HepG2 (cell line): Measurements from ENCODE around the gene TTC6. TPM values are rescaled to one million over a fixed set of nuclear protein-coding genes. Genes with fewer than 3 reads are reported as not detected.

ENCODE experiments used
- ARID5B ChIP-seq: IDR thresholded peaks from 2 replicates; pipeline ENCODE4 v1.4.0; 2020; ENCODE audit warnings: mild to moderate bottlenecking, missing genetic modification reagents
- CHD4 ChIP-seq: fragments of 200-600 bp; sonication (generic); IDR thresholded peaks from 2 replicates; pipeline ENCODE4 v1.7.0; 2017; ENCODE audit warnings: mild to moderate bottlenecking, low read length, borderline replicate concordance
- CREB3 ChIP-seq: sonication (generic); formaldehyde crosslinking; IDR thresholded peaks from 2 replicates; pipeline ENCODE4 v1.5.0; 2020; ENCODE audit warnings: missing genetic modification reagents
- DMAP1 ChIP-seq: IDR thresholded peaks from 2 replicates; pipeline ENCODE4 v1.6.1; 2016
- GATAD2A ChIP-seq: IDR thresholded peaks from 2 replicates; pipeline ENCODE4 v1.6.1; 2016
- JDP2 ChIP-seq: sonication (generic); formaldehyde crosslinking; IDR thresholded peaks from 2 replicates; pipeline ENCODE4 v1.8.1; 2022; ENCODE audit warnings: missing genetic modification reagents, borderline replicate concordance
- RBM39 ChIP-seq: fragments of 200-400 bp; formaldehyde crosslinking; IDR thresholded peaks from one replicate; pipeline ENCODE4 v1.6.1; 2018; ENCODE audit warnings: antibody characterized with exemption, mild to moderate bottlenecking, low read depth, low read length; ENCODE audit not compliant: poor library complexity, severe bottlenecking
- REXO4 ChIP-seq: sonication (generic); formaldehyde crosslinking; IDR thresholded peaks from 2 replicates; pipeline ENCODE4 v1.8.0; 2022; ENCODE audit warnings: missing genetic modification reagents, mild to moderate bottlenecking, borderline replicate concordance
- SALL2 ChIP-seq: sonication (generic); formaldehyde crosslinking; IDR thresholded peaks from 2 replicates; pipeline ENCODE4 v1.8.1; 2023; ENCODE audit warnings: mild to moderate bottlenecking, missing genetic modification reagents, inconsistent platforms
- SOX13 ChIP-seq, 3 experiments: fragments of 450-650 bp in 1 of 3; sonication (generic) in 1 of 3; formaldehyde crosslinking in 1 of 3; IDR thresholded peaks in 2 of 3; conservative IDR thresholded peaks in 1 of 3; 2 replicates each; pipeline versions ENCODE4 v1.5.0 to v1.6.1; 2016 to 2020; ENCODE audit warnings: antibody characterized with exemption in 1 of 3, mild to moderate bottlenecking in 1 of 3, missing compliant biosample characterization in 1 of 3, missing genetic modification reagents in 1 of 3, moderate library complexity in 1 of 3
- TEAD2 ChIP-seq: sonication (generic); formaldehyde crosslinking; IDR thresholded peaks from 2 replicates; pipeline ENCODE4 v1.9.0; 2021; ENCODE audit warnings: missing genetic modification reagents
- YEATS4 ChIP-seq: sonication (generic); formaldehyde crosslinking; IDR thresholded peaks from 2 replicates; pipeline ENCODE4 v1.4.0; 2020; ENCODE audit warnings: missing genetic modification reagents, borderline replicate concordance
- ZC3H4 ChIP-seq: sonication (generic); formaldehyde crosslinking; IDR thresholded peaks from 2 replicates; pipeline ENCODE4 v1.4.0; 2020; ENCODE audit warnings: missing genetic modification reagents, borderline replicate concordance
- ZNF121 ChIP-seq: sonication (generic); formaldehyde crosslinking; IDR thresholded peaks from 2 replicates; pipeline ENCODE4 v1.5.0; 2020; ENCODE audit warnings: mild to moderate bottlenecking, missing genetic modification reagents
- ZNF557 ChIP-seq: sonication (generic); formaldehyde crosslinking; IDR thresholded peaks from 2 replicates; pipeline ENCODE4 v1.4.0; 2020; ENCODE audit warnings: missing genetic modification reagents
- ZNF672 ChIP-seq: sonication (generic); formaldehyde crosslinking; IDR thresholded peaks from 2 replicates; pipeline ENCODE4 v1.8.1; 2022; ENCODE audit warnings: missing genetic modification reagents
- ZNF724P ChIP-seq: sonication (generic); formaldehyde crosslinking; IDR thresholded peaks from 2 replicates; pipeline ENCODE4 v1.8.0; 2022; ENCODE audit warnings: missing genetic modification reagents, borderline replicate concordance
- ZNF800 ChIP-seq: sonication (generic); formaldehyde crosslinking; IDR thresholded peaks from 2 replicates; pipeline ENCODE4 v1.4.0; 2020; ENCODE audit warnings: missing genetic modification reagents
- ZSCAN5A ChIP-seq: sonication (generic); formaldehyde crosslinking; IDR thresholded peaks from 2 replicates; pipeline ENCODE4 v1.8.0; 2022; ENCODE audit warnings: mild to moderate bottlenecking, missing genetic modification reagents, borderline replicate concordance
- polyA plus RNA-seq, 8 experiments: library from polyadenylated mRNA; depleted of rRNA in 3 of 8; stranded (reverse) in 7 of 8; unstranded in 1 of 8; fragments of >200 nt; fragmentation: Illumina TruSeq in 4 of 8; extraction: Trizol in 4 of 8; gene quantifications; 2 replicates each; pipeline versions ENCODE4 v1.2.1 to v1.2.3, GENCODE V29; 2011 to 2016; ENCODE audit warnings: low read depth in 4 of 8, missing spikeins in 1 of 8, mixed read lengths in 1 of 8; ENCODE audit not compliant: insufficient read depth in 1 of 8
- total RNA-seq, 5 experiments: library from RNA; depleted of rRNA; stranded (reverse); fragments of >200 nt; fragmentation: Illumina TruSeq; extraction: Trizol; gene quantifications; 2 replicates each; pipeline ENCODE4 v1.2.3, GENCODE V29; 2016; ENCODE audit warnings: low read depth in 1 of 5

The TTC6 gene
- total and polyA plus RNA-seq, 2 of the 13 experiments (the other 11 are each of a cell fraction or from before 2014, with no cell fraction given), result 9.3 to 27.4 TPM

GRCh38 chr14:37583358-37584210 lies 11.8 kb upstream of the TTC6 start (continued):
- no peak for TF ChIP-seq SOX13 (IDR thresholded peaks at IDR 0.05)
- peak in 1 of 2 experiments; percentile 12; a peak in 2 of 4 replicates for TF ChIP-seq SOX13 (CRISPR knock-in tag; conservative IDR thresholded peaks at IDR 0.05 in 1 of 2, IDR thresholded peaks at IDR 0.05 in 1 of 2)
- TF ChIP-seq TEAD2 (CRISPR knock-in tag), result no peak
- peak; percentile 61 for TF ChIP-seq RBM39
- 0 out of 2 replicates have a peak, but pooled peaks have one; percentile 31 for TF ChIP-seq ZC3H4 (CRISPR knock-in tag)
- no peak for TF ChIP-seq REXO4 (CRISPR knock-in tag)
- peak; percentile 62 for TF ChIP-seq ZNF121 (CRISPR knock-in tag)
- TF ChIP-seq GATAD2A (CRISPR knock-in tag), result peak; percentile 34
- 0 out of 2 replicates have a peak, but pooled peaks have one; percentile 43 for TF ChIP-seq CREB3 (CRISPR knock-in tag)
- peak; percentile 40; the same call in 1 of the 2 replicates for TF ChIP-seq ZNF800 (CRISPR knock-in tag)
- TF ChIP-seq CHD4, result 0 out of 2 replicates have a peak, but pooled peaks have one; percentile 42
- TF ChIP-seq ZNF724P (CRISPR knock-in tag), result peak; percentile 39; the same call in 1 of the 2 replicates
- no peak for TF ChIP-seq JDP2 (CRISPR knock-in tag)
- TF ChIP-seq ZNF557 (CRISPR knock-in tag), result no peak
- no peak for TF ChIP-seq ZSCAN5A (CRISPR knock-in tag)
- peak; percentile 62 for TF ChIP-seq YEATS4 (CRISPR knock-in tag)
- TF ChIP-seq DMAP1, result peak; percentile 64
- TF ChIP-seq ZNF672 (CRISPR knock-in tag), result no peak
- peak; percentile 30; the same call in 1 of the 2 replicates for TF ChIP-seq ARID5B (CRISPR knock-in tag)
- peak; percentile 61; the same call in 1 of the 2 replicates for TF ChIP-seq SALL2 (CRISPR knock-in tag)
